Measurements from ENCODE around the gene MARCHF5.

GRCh38 chr10:92304061-92304460, 13.1 kb downstream of the MARCHF5 start:
- TF ChIP-seq CTCF (IDR thresholded peaks at IDR 0.05; ENCODE audit: insufficient read depth, low read depth, low read length) (no peak), EZH2 (IDR thresholded peaks at IDR 0.05; ENCODE audit: insufficient read depth, low read length) (no peak)

Measured in astrocyte (in vitro differentiated cells and primary cell).